SHP77 (cell line): ENCODE measurements around the gene LYRM4.

Source experiments
- DNase-seq, 2 experiments: peaks; one replicate each; lab custom pipeline; 2025; lab: John Stamatoyannopoulos, UW

Gene LYRM4

DNA sequence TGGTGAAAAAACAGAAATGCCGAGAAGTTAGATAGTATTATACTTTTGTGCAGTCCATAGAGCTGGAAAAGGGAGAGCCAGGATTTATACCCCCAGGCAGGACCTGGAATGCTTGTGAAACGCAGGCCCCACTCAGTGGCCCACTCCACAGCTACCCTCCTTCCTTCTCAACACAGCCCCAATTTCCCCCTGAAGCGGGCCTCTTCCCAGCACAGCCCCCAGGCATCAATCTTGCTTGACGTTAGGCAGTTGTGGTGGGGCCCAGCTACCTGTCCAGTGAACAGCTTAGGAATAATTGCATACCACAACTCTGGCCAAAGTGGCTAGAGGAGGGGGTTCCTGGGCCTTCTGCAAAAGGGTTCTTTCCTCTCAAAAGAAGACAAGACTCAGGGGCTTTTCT lies 114.4 kb downstream of the LYRM4 start:
- DNase-seq: no peak

- peak; percentile 55 to 57 for DNase-seq
These were observed 117.0 kb downstream of the LYRM4 start for GRCh38 chr6:5143634-5144311.

DNA sequence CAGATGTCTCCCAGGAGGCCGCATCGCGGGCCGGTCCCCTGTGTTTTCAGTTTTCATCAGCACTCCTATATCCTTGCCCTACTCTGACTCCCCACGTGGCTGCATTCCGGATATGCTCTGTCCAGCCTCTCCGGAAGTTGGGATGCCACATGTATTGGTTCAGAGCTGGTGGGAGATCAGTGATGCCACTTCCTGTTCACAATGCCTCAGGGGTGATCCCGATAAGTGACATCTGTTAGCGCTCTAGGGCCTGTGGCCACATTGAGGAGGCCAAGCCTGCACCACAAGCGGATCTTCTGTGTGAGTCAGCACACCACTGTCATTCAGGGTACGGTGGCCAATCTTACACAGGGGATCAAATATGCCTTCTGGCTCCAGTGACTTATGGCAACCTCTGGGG lies 117.8 kb downstream of the LYRM4 start:
- no peak for DNase-seq

GRCh38 chr6:5142131-5142530 lies 118.6 kb downstream of the LYRM4 start:
- no peak for DNase-seq

DNA sequence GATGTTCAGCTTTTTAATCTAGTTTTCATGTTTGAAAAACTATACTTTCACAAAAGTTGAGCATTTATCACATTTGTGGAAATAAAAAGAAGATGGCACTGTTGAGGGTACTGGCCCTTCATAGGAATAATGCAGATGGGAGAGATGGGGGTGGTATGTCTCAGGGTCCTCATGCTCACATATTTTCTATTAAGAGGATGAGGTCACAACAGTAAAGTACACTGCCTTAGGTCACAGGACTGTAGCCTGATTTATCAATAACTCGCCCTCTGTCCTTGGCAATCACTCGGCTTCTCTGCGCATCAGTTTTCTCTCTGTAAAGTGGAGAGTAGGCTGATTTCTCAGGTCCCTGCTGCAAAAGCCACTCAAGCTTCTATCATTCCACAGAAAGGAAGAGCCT lies 119.7 kb downstream of the LYRM4 start:
- no peak for DNase-seq

- no peak for DNase-seq
These were observed 120.7 kb downstream of the LYRM4 start for GRCh38 chr6:5139828-5140771.

DNA sequence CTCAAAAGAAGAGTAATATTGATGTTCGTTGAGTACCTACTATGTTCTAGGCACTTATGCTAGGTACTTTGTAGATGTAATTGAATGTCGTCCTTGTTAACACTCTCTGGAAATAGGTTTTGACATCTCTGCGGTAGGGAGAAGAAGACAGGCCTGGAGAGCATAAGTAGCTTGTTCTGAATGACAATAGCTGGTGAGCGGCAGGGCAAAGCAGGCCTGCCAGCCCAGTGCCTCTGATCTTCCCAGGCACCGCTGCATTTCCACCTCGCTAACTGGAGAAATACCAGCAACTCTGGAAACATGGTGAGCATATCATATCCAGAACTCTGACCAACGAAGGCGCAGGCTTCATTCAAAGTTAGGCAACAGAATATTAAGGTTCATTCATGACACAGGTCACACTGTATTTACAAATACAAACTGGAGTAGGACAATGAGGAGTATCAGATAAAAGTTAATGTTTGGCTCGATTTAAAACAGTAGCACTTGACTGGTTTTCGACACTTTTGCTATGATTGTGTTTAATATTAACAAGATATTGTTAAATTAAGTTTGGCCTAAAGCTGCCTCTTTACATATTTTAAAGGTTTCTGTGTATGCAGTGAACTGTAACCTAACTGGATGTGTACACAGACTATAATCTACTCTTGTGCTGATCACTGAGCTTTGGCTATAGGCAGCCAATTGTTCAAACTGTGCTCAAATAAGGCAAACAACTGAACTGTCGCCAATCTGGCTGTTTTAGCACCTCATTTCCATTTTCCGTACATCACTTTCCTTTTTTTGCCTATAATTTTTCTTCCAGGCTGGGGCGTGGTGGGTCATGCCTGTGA lies 121.5 kb downstream of the LYRM4 start:
- DNase-seq: no peak

DNA sequence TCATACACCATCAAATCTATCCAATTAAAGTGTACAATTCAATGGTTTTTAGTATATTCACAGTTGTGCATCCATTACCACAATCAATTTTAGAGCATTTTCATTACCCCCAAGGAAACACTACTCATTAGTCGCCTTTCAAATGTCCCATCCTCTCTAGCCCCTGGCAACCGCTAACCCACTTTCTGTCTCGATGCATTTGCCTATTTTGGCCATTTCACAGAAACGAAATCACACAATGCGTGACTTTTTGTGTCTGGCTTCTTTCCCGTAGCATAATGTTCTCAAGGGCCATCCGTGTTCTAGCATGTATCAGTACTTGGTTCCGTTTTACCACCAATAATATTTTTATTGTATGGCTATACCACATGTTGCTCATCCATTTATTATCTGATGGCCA lies 123.9 kb downstream of the LYRM4 start:
- no peak for DNase-seq

DNA sequence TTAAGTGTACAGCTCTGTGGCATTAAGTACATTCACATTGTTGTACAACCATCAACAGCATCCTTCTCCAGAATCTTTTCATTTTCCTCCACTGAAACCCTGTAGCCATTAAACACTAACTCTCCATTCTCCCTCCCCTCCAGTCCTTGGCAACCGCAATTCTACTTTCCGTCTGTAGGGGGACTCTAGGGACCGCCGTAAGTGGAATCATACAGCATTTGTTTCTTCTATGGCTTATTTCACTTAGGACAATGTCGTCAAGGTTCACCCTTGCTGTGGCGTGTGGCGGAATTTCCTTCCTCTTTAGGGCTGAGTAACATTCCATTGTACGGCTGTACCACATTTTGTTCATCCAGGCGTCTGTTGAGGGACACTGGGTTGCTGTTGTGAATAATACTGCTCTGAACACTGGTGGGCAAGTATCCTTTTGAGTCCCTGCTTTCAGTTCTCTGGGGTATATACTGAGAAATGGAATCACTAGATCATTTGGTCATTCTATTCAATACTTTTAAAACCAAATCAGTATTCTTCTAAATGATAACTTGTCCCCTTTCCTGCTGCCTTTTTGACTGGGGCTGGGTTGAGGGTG lies 124.9 kb downstream of the LYRM4 start:
- peak; percentile 3 to 7 for DNase-seq

- DNase-seq: no peak
These were observed 126.8 kb downstream of the LYRM4 start for GRCh38 chr6:5133943-5134342.

DNA sequence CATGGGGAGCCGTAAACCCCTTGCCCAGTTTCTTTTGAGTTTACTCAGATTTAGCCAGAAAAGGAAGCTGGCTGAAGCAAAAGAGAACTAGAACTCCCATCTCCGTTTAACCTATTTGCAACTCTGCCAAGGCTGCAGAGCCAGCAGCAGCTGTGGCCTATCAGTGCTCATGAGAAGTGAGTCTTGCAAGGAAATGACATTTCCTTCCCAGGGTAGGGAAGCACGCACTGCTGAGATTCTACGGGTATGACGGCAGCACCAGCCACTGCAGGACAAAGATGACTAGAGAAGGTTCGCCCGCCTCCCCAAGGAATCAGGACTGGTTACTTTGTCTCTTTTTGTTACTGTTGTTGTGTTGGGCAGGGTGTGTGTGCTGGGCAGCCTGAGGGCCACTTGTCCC lies 128.0 kb downstream of the LYRM4 start:
- DNase-seq: no peak

DNA sequence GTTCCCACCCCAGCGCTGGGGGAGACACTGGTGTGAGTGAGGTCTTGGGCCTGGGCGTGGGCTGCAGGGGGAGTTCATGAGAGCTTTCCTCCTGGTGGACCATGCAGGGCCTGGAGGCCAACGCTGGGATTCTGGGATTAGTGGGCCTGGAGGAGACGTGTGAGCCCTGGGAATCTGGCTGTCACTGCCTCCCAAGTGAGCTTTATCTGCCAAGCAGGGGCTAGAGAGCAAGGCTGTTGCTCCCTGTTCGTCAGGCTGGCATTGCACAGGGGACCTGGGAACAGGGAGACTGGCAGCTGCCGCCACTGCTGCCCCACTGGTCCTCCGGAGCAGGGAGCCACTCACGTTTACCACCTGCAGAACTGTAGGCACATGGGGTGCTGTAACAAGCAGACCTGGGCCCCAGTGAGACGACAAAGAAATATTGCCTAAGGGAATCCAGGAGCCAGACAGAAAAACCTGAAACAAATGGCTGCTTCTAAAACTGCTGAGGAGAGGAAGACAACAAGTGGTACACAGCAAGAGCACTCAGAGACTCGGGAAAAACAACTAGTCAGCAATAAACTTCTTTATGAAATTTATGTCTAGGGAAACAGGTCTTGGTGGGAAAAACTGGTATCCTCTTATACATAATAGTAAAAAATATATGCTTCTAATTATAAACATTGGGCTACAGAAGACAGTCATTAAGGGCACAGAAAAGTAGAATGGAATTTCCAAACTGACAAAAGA lies 130.4 kb downstream of the LYRM4 start:
- DNase-seq: no peak

GRCh38 chr6:5128351-5128750 lies 132.4 kb downstream of the LYRM4 start:
- no peak for DNase-seq

DNA sequence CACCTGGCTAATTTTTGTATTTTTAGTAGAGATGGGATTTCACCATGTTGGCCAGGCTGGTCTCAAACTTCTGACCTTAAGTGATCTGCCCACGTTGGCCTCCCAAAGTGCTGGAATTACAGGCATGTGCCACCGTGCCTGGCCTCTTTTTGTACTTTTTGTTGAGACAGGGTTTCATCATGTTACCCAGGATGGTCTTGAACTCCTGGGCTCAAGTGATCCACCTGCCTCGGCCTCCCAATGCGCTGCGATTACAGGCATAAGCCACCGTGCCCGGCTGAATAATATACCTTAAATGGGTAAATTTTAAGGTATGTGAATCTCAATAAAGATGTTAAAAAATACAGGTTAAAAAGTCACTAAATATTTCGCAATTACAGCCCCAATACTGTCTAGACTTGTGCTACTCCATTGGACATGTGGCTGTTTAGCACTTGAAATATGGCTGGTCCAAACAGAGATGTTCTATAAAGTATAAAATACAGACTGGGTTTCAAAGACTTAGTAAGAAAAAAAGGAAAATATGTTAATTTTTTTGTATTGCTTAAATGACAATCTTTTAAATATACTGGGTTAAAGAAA lies 133.6 kb downstream of the LYRM4 start:
- DNase-seq: no peak

DNA sequence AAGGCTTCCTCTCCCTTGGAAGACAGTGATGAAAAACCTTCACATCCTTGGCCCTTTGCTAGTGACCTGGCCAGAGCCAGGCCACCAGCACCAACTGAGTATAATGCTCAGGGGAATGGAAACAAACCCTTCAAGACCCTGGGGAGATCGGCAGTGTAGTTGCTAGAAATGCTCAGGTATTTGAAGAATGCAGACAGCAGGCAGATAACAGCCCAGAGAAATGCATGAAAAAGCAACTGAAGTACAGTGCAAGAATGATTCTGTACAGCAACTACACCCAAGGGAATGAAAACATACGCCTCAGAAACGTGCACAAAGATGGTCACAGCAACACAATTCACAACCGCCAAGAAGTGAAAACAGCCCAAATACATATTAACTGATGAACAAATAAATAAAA lies 134.5 kb downstream of the LYRM4 start:
- DNase-seq: no peak

DNA sequence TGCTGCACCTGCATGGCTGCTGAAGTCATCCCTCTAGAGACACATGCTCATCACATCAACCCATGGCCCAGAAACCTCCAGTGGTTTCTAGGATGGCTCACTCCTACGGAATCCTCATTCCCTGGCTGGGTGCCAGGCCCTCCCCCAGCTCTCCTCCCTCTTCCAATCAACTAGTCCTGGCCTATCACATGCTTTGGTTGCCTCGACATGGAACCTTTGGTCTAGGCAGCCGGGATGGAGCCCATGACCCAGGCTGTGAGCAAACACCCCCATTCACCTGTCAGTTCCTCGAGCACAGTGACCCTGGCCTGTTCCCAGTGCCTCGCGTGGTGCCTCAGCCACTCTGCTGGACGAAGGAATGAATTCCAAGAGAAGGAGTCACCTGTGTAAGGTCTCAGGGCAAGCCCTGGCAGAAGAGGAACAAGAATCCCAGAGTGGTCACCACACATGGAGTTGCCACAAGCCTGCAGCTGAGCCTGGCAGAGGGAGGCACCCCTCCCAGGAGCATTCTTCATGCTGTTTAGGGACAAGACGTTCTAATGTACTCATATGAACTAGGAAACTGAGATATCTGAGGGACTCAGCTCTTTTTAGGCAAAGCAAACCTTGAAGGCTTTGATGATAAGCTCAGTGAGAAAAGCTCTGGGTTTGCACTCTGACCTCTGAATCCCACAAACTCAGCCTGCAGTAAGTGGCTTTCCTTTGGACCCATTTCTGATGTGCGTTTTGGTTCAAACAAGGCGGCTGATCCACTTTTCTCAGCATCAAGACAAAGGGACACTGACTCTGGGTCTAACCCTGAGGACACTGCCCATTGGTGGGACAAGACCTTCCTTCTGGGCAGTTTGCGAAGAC lies 135.4 kb downstream of the LYRM4 start:
- no peak for DNase-seq

DNA sequence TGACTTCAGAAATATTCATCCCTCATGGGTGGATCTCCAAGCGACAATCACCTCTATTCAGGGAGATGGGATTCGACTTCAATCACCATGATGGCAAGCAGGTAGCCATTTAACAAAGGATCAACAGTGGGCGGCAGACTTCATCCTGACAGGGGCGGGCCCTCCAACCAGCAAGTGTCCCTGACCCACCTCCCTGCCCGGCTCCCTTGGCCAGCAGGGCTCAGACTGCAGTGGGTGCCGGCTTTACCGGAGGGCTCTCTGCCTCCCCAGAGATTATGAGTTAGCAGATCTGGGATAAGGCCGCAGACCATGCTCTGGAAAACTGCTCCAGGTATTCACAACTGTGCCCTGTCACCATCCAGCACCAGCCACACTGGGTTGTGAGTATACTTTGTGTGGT lies 136.2 kb downstream of the LYRM4 start:
- no peak for DNase-seq

DNA sequence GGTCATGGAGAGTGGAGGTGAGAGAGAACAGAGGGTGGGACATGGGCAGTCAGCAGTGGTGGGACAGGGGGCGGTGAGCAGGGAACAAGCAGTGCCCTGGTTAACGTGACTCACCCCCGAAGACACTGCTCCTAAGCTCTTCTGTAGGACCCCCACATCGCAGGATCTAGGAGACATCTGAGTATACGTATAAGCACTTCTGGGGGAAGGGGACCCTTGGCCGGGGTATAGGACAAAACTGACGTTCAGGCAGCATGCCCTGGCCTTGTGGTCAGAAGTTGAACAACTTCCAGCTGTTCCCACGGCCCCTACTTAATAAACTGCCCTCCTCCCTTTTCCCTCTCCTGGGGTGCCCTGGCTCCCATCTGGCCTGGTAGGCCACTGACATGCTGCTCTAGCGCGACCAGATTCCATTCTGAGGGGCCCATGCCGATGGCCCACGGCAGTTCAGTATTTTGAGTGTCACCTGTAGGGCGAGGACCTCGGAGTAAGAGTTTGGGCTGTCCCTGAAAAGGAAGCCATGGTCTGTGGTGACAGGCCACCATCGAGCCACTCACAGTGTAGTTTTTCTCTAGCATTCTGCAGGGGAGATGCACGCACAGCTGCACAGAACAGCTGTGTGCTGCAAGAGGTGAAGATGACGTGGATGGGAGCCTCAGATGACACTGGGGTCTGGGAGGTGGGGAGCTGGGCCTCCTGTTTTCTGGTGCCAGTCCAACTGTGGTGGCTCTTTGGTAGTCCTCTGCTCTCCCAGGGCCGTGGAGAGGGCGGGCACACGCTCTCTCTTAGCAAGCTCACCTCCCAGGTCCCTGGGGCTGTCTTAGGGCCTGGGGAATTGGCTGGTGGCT lies 137.2 kb downstream of the LYRM4 start:
- DNase-seq: no peak

DNA sequence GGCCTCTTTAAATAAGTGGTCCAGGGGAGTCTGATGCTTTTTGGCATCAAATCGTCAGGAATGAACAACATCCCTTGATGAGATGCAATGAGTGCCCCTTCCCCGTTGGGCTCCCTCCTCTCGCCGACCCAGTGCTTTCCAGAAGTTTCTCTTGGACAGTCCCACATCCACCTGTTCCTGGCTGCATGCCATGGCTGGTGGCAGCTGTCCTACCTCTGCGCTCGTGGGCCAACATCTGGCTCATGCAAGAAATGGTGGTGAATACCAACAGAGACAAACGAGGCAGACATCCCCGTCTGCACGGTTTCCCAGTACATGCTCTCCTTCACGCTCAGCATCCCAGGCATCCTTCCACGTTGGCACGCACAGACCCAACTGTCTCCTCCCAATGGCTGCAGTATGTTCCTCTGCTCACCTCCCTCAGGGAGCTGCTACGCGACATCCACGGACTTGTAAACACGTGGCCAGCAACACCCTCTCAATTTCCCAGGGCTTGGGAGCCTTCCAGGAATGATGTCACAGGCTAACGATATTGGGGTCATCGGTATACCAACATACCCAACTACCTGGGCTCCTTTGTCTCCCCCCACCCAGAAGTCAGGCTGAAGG lies 138.1 kb downstream of the LYRM4 start:
- DNase-seq: no peak
